ENCODE measurements around the gene BOLA2. TPM values are rescaled to one million over a fixed set of nuclear protein-coding genes. Genes with fewer than 3 reads are reported as not detected.
"Not testable (repeated sequence)": the region's sequence is repeated elsewhere in the genome, so short reads cannot be mapped to it uniquely, and the experiment has no call there.

The BOLA2 gene
- total RNA-seq, 3 donors from 2014 or later = 15.4 to 16.2 (median 16.2) TPM

- H3K4me3 ChIP-seq = not testable (repeated sequence)
These were observed 28.8 kb downstream of the BOLA2 start for GRCh38 chr16:29425390-29425789.

GRCh38 chr16:29423587-29423986, 30.6 kb downstream of the BOLA2 start:
- H3K36me3 ChIP-seq; H3K27me3 ChIP-seq; DNase-seq (ENCODE audit: low spot score in 2 of 2); H3K27ac ChIP-seq; H3K9me3 ChIP-seq; H3K4me3 ChIP-seq; H3K4me1 ChIP-seq; intact Hi-C loops (cut with DNase I; ENCODE audit: low total_unique reads): not testable (repeated sequence)

More at GRCh38 chr16:29425390-29425789, 28.8 kb downstream of the BOLA2 start:
- H3K4me1 ChIP-seq; intact Hi-C loops (cut with DNase I; ENCODE audit: low total_unique reads); H3K9me3 ChIP-seq; H3K36me3 ChIP-seq; H3K27ac ChIP-seq; DNase-seq (ENCODE audit: low spot score in 2 of 2); H3K27me3 ChIP-seq: not testable (repeated sequence)

- DNase-seq (ENCODE audit: low spot score in 2 of 2); H3K4me3 ChIP-seq; intact Hi-C loops (cut with DNase I; ENCODE audit: low total_unique reads); H3K9me3 ChIP-seq; H3K36me3 ChIP-seq; H3K27ac ChIP-seq; H3K4me1 ChIP-seq; H3K27me3 ChIP-seq: not testable (repeated sequence)
These were observed 48.9 kb downstream of the BOLA2 start for GRCh38 chr16:29405249-29405648.

Other genes starting within 250 kb of the BOLA2 start
- gene NPIPB11, start 47.6 kb downstream of the BOLA2 start, total RNA-seq = 1 to 10 TPM; 1.2 to 5.2 (median 1.9) TPM
- 10 to 100 TPM; 11.7 to 14.1 (median 12.6) TPM for gene SLX1B, start 182 bp upstream of the BOLA2 start, total RNA-seq
- 10 to 100 TPM; 11.1 to 15.4 (median 15.2) TPM for gene SULT1A4, start 5.6 kb upstream of the BOLA2 start, total RNA-seq
- 10 to 100 TPM; 49.5 to 84.9 (median 77.8) TPM for gene NPIPB12, start 52.1 kb upstream of the BOLA2 start, total RNA-seq
- gene SPN, start 208.9 kb upstream of the BOLA2 start, total RNA-seq = 1 to 10 TPM; 1.4 to 5.1 (median 2.3) TPM
- gene QPRT, start 224.8 kb upstream of the BOLA2 start, total RNA-seq = 10 to 100 TPM in 1 of 3 donors, 1 to 10 TPM in 2; 2.4 to 13.3 (median 9.5) TPM